Keratinocyte (primary cell): Measurements from ENCODE around the gene TMEM231.

Source experiments
- CTCF ChIP-seq, 3 experiments: IDR thresholded peaks in 1 of 3; conservative IDR thresholded peaks in 1 of 3; optimal IDR thresholded peaks in 1 of 3; 2 replicates in 2 of 3; 3 replicates in 1 of 3; pipeline versions ENCODE3 to v1.5.1; 2011; ENCODE audit warnings: low read length in 3 of 3, mild to moderate bottlenecking in 3 of 3, moderate library complexity in 2 of 3, control low read depth in 1 of 3, inconsistent platforms in 1 of 3; ENCODE audit not compliant: insufficient read depth in 2 of 3; ENCODE audit errors: extremely low read depth in 1 of 3
- EZH2 ChIP-seq: IDR thresholded peaks from one replicate; pipeline ENCODE4 v1.6.1; 2012; ENCODE audit warnings: inconsistent platforms, mild to moderate bottlenecking, low read length, moderate library complexity

- TF ChIP-seq CTCF (optimal IDR thresholded peaks at IDR 0.05 in 1 of 3, IDR thresholded peaks at IDR 0.05 in 1 of 3, conservative IDR thresholded peaks at IDR 0.05 in 1 of 3; ENCODE audit: extremely low read depth in 1 of 3, insufficient read depth in 2 of 3, low read length in 3 of 3) = no peak
- no peak for TF ChIP-seq EZH2
These were observed 10.1 kb upstream of the TMEM231 start, which contains the start of gene GABARAPL2 for GRCh38 chr16:75566040-75566757.
